Esophagus muscularis mucosa (tissue), 4 donors: ENCODE data around the gene EGF.

Source experiments
- CTCF ChIP-seq, 3 experiments: fragments of 200-600 bp in 2 of 3; fragments of 450-650 bp in 1 of 3; sonication (generic) in 2 of 3; IDR thresholded peaks; one replicate each; pipeline ENCODE4 v1.5.1; 2017 to 2019; ENCODE audit warnings: antibody characterized with exemption in 3 of 3, mild to moderate bottlenecking in 2 of 3, moderate library complexity in 1 of 3
- EP300 ChIP-seq: sonication (generic); formaldehyde crosslinking; IDR thresholded peaks from one replicate; pipeline ENCODE4 v1.6.1; 2017; ENCODE audit warnings: antibody characterized with exemption
- POLR2A ChIP-seq: fragments of 450-650 bp; IDR thresholded peaks from one replicate; pipeline ENCODE4 v1.6.1; 2017; ENCODE audit warnings: antibody characterized with exemption, moderate library complexity, mild to moderate bottlenecking, low read depth
- POLR2AphosphoS5 ChIP-seq, 2 donors: sonication (generic); formaldehyde crosslinking; IDR thresholded peaks; one replicate each; pipeline ENCODE4 v1.6.1; 2017; ENCODE audit warnings: antibody characterized with exemption in 2 of 2

DNA sequence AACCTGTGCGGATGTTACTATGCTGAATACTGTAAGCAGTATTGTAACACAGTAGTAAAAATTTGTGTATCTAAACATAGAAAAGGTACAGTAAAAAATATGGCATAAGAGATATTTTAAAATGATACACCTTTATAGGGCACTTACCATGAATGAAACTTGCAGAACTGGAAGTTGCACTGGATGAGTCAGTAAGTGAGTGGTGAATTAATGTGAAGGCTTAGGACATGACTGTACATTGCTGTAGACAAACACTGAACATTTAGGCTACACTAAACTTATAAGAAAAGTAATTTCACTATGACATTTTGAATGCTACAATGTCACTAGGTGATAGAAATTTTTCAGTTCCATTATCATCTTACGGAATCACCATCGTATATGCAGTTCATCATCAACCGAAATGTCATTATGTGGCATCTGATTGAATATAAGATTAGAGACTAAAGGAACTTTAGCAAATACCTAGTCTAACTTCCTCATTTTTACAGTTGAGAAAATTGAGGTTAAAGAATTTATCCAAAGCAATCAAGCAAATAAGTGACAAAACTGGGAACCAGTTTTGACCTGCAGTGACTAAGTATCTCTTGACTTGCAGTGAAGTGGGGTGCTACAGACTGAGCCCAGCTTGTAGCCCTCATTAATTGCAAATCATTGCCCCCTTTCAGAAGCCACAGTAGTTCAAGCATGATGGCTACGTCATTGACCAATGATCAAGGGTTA, 55.3 kb downstream of the EGF start:
- TF ChIP-seq CTCF (IDR thresholded peaks at IDR 0.05) (no peak), POLR2A (no peak), EP300 (no peak), POLR2AphosphoS5 (IDR thresholded peaks at IDR 0.05) (no peak)
